PC-9 (cell line): ENCODE measurements around the gene LRP3.

Source experiments
- EZH2 ChIP-seq: fragments of 200-600 bp; sonication (generic); IDR thresholded peaks from 2 replicates; pipeline ENCODE4 v1.8.0; 2017; ENCODE audit warnings: antibody characterized with exemption, low read depth
- TF ChIP-seq, protein P1 (sequence below): fragments of 200-600 bp; sonication (generic); conservative IDR thresholded peaks from 2 replicates; pipeline ENCODE4 v1.6.1; 2017; ENCODE audit warnings: mixed run types, antibody characterized with exemption, mild to moderate bottlenecking, moderate library complexity

DNA sequence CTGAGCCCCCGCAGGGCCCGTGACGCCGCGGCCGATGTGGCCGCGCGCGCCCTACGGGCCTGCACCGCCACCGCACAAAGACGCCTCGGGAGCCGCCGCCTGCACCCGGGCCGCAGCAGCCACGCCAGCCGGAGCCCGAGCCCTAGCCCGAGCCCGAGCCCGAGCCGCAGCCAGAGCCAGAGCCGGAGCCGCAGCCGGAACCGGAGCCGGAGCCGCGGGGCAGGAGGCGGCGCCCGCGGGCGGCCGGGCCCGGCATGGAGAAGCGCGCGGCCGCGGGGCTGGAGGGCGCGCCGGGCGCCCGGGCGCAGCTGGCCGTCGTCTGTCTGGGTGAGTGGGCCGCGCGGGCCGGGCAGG is 379 bp downstream of the LRP3 start:
- TF ChIP-seq, protein P1, sequence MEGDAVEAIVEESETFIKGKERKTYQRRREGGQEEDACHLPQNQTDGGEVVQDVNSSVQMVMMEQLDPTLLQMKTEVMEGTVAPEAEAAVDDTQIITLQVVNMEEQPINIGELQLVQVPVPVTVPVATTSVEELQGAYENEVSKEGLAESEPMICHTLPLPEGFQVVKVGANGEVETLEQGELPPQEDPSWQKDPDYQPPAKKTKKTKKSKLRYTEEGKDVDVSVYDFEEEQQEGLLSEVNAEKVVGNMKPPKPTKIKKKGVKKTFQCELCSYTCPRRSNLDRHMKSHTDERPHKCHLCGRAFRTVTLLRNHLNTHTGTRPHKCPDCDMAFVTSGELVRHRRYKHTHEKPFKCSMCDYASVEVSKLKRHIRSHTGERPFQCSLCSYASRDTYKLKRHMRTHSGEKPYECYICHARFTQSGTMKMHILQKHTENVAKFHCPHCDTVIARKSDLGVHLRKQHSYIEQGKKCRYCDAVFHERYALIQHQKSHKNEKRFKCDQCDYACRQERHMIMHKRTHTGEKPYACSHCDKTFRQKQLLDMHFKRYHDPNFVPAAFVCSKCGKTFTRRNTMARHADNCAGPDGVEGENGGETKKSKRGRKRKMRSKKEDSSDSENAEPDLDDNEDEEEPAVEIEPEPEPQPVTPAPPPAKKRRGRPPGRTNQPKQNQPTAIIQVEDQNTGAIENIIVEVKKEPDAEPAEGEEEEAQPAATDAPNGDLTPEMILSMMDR: no peak
- TF ChIP-seq EZH2: no peak
